ENCODE data around the gene ZBTB45. TPM values are rescaled to one million over a fixed set of nuclear protein-coding genes. Genes with fewer than 3 reads are reported as not detected.

ZBTB45 gene
- polyA plus RNA-seq, 1 experiment, result 4.2 TPM

GRCh38 chr19:58466760-58467589, 52.6 kb downstream of the ZBTB45 start, which contains the start of gene ZNF324:
TSS of gene ZNF324 (plus strand) at chr19:58467080. CDS start at chr19:58469186, 2,106 bp downstream.
- H3K27ac ChIP-seq (ENCODE audit: low read depth, low read length), result no peak within 1 kb of the TSS
- no peaks in the 10 kb centered on the region for H3K9me3 ChIP-seq (ENCODE audit: control insufficient read depth, insufficient read depth, low read length)
- CTCF ChIA-PET, result no interaction called here
- peak within 1 kb of the TSS; percentile 79 for H3K4me3 ChIP-seq (ENCODE audit: low read depth, low read length)
- POLR2A ChIA-PET, result interaction anchor here (0.7 to 1.5 kb wide), 2 partner anchors 8 to 33 kb away, joined by 3 to 5 read pairs; partner anchors contain the start of gene ZNF446
- H3K27me3 ChIP-seq (ENCODE audit: control insufficient read depth, insufficient read depth, low read length), result no peaks in the 10 kb centered on the region
- DNase-seq (ENCODE audit: low read depth, low spot score), result peak; percentile 79
- TF ChIP-seq CTCF (IDR thresholded peaks at IDR 0.05; ENCODE audit: low read depth, low read length), result no peak

- CTCF ChIA-PET, result no interaction called here
- DNase-seq (ENCODE audit: low read depth, low spot score), result no peak
- POLR2A ChIA-PET, result interaction anchor here (0.7 to 1.5 kb wide), 3 partner anchors 9 to 103 kb away, joined by 3 to 5 read pairs (median 5); partner anchors contain the start of gene ZNF446
- H3K4me3 ChIP-seq (ENCODE audit: low read depth, low read length), result peak overlapping the region; percentile 79
- H3K27ac ChIP-seq (ENCODE audit: low read depth, low read length), result no peak overlapping the region
- H3K27me3 ChIP-seq (ENCODE audit: control insufficient read depth, insufficient read depth, low read length), result no peaks in the 10 kb centered on the region
- TF ChIP-seq CTCF (IDR thresholded peaks at IDR 0.05; ENCODE audit: low read depth, low read length), result no peak
- H3K9me3 ChIP-seq (ENCODE audit: control insufficient read depth, insufficient read depth, low read length), result no peaks in the 10 kb centered on the region
These were observed 53.4 kb downstream of the ZBTB45 start for GRCh38 chr19:58466089-58466759.

Small RNAs within 50 kb of the gene (small RNA-seq; reads per million reads assigned to genes)
- gene MIR6807 (ENCODE audit: insufficient read length, low read depth) (not detected), gene RN7SL525P (ENCODE audit: insufficient read length, low read depth) (not detected), gene RN7SL693P (ENCODE audit: insufficient read length, low read depth) (not detected), gene RNU6-1337P (ENCODE audit: insufficient read length, low read depth) (not detected)

Other genes with a start within 250 kb of the ZBTB45 start
- gene ZNF8, start 240.9 kb downstream of the ZBTB45 start, polyA plus RNA-seq (2011; rRNA removed), result 3.2 and 3.5 TPM in 2 replicates
- 41.9 and 44.5 TPM in 2 replicates for gene ERVK3-1, start 214.4 kb downstream of the ZBTB45 start, polyA plus RNA-seq (2011; rRNA removed)
- gene ZSCAN22, start 192.8 kb downstream of the ZBTB45 start, polyA plus RNA-seq (2011; rRNA removed), result 2.6 and 2.7 TPM in 2 replicates
- gene A1BG, start 166.3 kb downstream of the ZBTB45 start, polyA plus RNA-seq (2011; rRNA removed), result 7.5 and 13.2 TPM in 2 replicates
- gene ZNF497, start 157.1 kb downstream of the ZBTB45 start, polyA plus RNA-seq (2011; rRNA removed), result 0.06 TPM in 2 replicates
- gene ZNF837, start 138.8 kb downstream of the ZBTB45 start, polyA plus RNA-seq (2011; rRNA removed), result 0.33 and 0.37 TPM in 2 replicates
- 1,927 and 2,646 TPM in 2 replicates for gene RPS5, start 132.5 kb downstream of the ZBTB45 start, polyA plus RNA-seq (2011; rRNA removed)
- gene RNF225, start 124.2 kb downstream of the ZBTB45 start, polyA plus RNA-seq (2011; rRNA removed), result not detected in 2 replicates
- gene ZNF584, start 111.2 kb downstream of the ZBTB45 start, polyA plus RNA-seq (2011; rRNA removed), result 11.9 and 14.3 TPM in 2 replicates
- 4.6 and 4.8 TPM in 2 replicates for gene ZNF132, start 79.7 kb downstream of the ZBTB45 start, polyA plus RNA-seq (2011; rRNA removed)
- 1.8 and 2.3 TPM in 2 replicates for gene ZNF324B, start 68.2 kb downstream of the ZBTB45 start, polyA plus RNA-seq (2011; rRNA removed)
- 4.4 and 4.6 TPM in 2 replicates for gene ZNF324, start 52.7 kb downstream of the ZBTB45 start, polyA plus RNA-seq (2011; rRNA removed)
- 3.7 and 5.2 TPM in 2 replicates for gene ZNF446, start 43.5 kb downstream of the ZBTB45 start, polyA plus RNA-seq (2011; rRNA removed)
- gene SLC27A5, start 7.8 kb downstream of the ZBTB45 start, polyA plus RNA-seq (2011; rRNA removed), result 7.4 and 9.8 TPM in 2 replicates
- 313 and 413 TPM in 2 replicates for gene TRIM28, start 24.3 kb upstream of the ZBTB45 start, polyA plus RNA-seq (2011; rRNA removed)
- gene CHMP2A, start 35.3 kb upstream of the ZBTB45 start, polyA plus RNA-seq (2011; rRNA removed), result 173 and 181 TPM in 2 replicates
- gene UBE2M, start 38.8 kb upstream of the ZBTB45 start, polyA plus RNA-seq (2011; rRNA removed), result 82.5 and 85.1 TPM in 2 replicates
- 5.5 and 6.2 TPM in 2 replicates for gene MZF1, start 53.5 kb upstream of the ZBTB45 start, polyA plus RNA-seq (2011; rRNA removed)

Measured in AG04450 (cell line).